ENCODE data around the gene RNF157. TPM values are rescaled to one million over a fixed set of nuclear protein-coding genes. Genes with fewer than 3 reads are reported as not detected.

RNF157 gene
- total RNA-seq, result 10 to 100 TPM in 1 of 6 donors, 1 to 10 TPM in 5; 1.1 to 14.7 (median 2.5) TPM

DNA sequence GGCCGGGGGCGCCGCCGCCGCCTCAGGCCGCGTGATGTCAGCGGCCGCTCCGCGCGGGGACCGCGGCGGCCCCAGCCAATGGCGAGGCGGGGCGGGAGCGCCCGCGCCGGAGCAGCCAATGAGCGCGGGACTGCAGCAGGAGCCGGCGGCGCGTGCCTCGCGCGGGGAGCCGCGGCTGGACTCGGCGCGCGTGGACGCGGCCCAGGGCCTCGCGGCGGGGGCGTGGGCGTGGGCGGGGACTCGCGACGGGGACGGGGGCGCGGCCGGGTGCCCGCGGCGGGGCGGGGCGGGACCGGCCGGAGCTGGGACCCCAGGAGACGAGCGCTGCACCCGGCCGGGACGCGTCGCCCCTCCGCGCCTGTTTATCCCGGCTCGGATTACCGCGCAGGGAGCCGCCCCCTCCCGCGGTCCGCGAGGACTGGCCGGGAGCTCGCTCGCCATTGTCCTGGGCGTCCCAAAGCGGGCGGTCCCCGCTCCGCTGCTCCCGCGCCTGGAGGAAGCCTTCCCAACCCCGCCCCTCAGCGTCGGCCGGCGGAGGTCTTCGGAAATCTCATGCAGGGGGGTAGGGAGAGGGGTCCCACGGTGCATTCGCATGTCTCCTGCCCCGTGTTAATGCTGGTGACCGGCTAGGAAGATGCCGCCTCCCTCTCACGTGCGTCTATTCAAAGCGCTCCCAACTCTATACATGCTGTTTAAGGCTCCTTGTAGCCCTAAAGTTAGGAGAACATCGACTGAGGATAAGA, at the start of gene RNF157:
TSS of gene RNF157 (minus strand) at position 33 of the 743 bp plus-strand sequence. CDS start 253 bp downstream, outside the sequence.
- ATAC-seq (ENCODE audit: low FRiP score in 2 of 2) (peak; percentile 63 to 92), DNase-seq (peak; percentile 68 to 94)
- H3K9me3 ChIP-seq, result no peaks in the 10 kb centered on the region
- peaks cover 14 to 21% (median 19%) of the 10 kb centered on the region in 4 donors for H3K4me1 ChIP-seq
- H3K27ac ChIP-seq, result peak within 1 kb of the TSS in 3 of 4 donors; percentile 31 to 69 (median 35)
- TF ChIP-seq POLR2A (IDR thresholded peaks at IDR 0.05), result peak in 1 of 4 donors; percentile 14
- no peak for TF ChIP-seq EP300 (IDR thresholded peaks at IDR 0.05)
- peak in 1 of 2 donors; percentile 9 for TF ChIP-seq POLR2AphosphoS5 (IDR thresholded peaks at IDR 0.05)
- TF ChIP-seq CTCF (IDR thresholded peaks at IDR 0.05), result no peak
- peak within 1 kb of the TSS; percentile 4 to 68 (median 60) for H3K4me3 ChIP-seq
- H3K36me3 ChIP-seq, result no peaks in the 10 kb centered on the region
- 0 to 3% methylated on average over 5 to 38 of the region's 102 CpGs for WGBS, 2 donors
- peaks cover 0 to 5% (median 0%) of the 10 kb centered on the region in 4 donors for H3K27me3 ChIP-seq

- 91 to 97% methylated on average over 4 to 23 of the region's 23 CpGs for WGBS, 2 donors
- DNase-seq (peak in 1 of 2 donors; percentile 62), ATAC-seq (ENCODE audit: low FRiP score in 2 of 2) (no peak)
- Histone ChIP-seq H3K27me3 (no peaks in the 10 kb centered on the region), H3K36me3 (peaks cover 0 to 3% (median 0%) of the 10 kb centered on the region in 4 donors), H3K4me3 (no peak overlapping the region), H3K9me3 (no peaks in the 10 kb centered on the region), H3K27ac (no peak overlapping the region), H3K4me1 (peaks cover 5 to 8% (median 6%) of the 10 kb centered on the region in 4 donors)
- no peak for TF ChIP-seq EP300 (IDR thresholded peaks at IDR 0.05)
- no peak for TF ChIP-seq CTCF (IDR thresholded peaks at IDR 0.05)
- TF ChIP-seq POLR2A (IDR thresholded peaks at IDR 0.05), result no peak
- no peak for TF ChIP-seq POLR2AphosphoS5 (IDR thresholded peaks at IDR 0.05)
These were observed 41.5 kb upstream of the RNF157 start for GRCh38 chr17:76281573-76282371.

- DNase-seq, result peak in 1 of 2 donors; percentile 56
- ATAC-seq (ENCODE audit: low FRiP score in 2 of 2), result no peak
- 92 to 95% methylated on average over 13 to 15 of the region's 15 CpGs for WGBS, 2 donors
These were observed 40.4 kb upstream of the RNF157 start for GRCh38 chr17:76280650-76281049.

DNA sequence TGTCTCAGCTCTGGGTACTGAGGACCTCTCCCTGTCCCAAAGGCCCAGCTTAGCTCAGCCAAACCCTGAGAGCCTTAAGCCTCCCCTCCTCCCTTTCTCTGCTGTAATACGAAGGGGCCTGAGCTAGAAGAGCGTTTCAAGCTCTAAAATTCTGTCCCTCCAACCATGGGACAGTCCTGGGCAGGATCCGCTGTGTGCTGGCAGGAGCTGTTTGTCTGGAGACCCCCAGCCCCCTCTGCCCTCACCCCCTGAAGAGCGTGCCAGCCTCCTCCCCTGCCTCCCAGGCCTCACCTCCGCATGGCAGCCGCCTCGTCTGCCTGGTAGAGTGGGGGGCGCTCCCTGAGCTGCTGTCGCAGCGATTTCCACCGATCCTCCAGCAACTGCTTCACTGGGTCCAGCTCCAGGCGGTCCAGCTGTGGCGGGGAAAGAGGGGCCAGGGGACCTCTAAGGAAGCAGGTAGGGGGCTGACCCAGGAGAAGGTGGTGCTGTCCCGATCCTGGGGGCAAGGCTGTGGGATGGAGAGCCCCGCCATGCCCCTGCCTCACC, 39.5 kb upstream of the RNF157 start:
- Histone ChIP-seq H3K4me3 (no peak overlapping the region), H3K27ac (no peak overlapping the region)

More at GRCh38 chr17:76280650-76281049, 40.4 kb upstream of the RNF157 start:
- H3K4me1 ChIP-seq, result peaks cover 5 to 8% (median 6%) of the 10 kb centered on the region in 4 donors
- no peaks in the 10 kb centered on the region for H3K27me3 ChIP-seq
- H3K36me3 ChIP-seq, result peaks cover 0 to 3% (median 0%) of the 10 kb centered on the region in 4 donors
- TF ChIP-seq EP300 (IDR thresholded peaks at IDR 0.05), result no peak
- TF ChIP-seq POLR2AphosphoS5 (IDR thresholded peaks at IDR 0.05), result no peak
- TF ChIP-seq CTCF (IDR thresholded peaks at IDR 0.05), result no peak
- no peak for TF ChIP-seq POLR2A (IDR thresholded peaks at IDR 0.05)
- H3K4me3 ChIP-seq, result no peak overlapping the region
- H3K27ac ChIP-seq, result no peak overlapping the region
- H3K9me3 ChIP-seq, result no peaks in the 10 kb centered on the region

More for the DNA sequence above, 39.5 kb upstream of the RNF157 start:
- 89 to 97% methylated on average over 9 to 11 of the region's 15 CpGs for WGBS, 2 donors
- Histone ChIP-seq H3K4me1 (peaks cover 5 to 12% (median 7%) of the 10 kb centered on the region in 4 donors), H3K36me3 (peaks cover 0 to 3% (median 0%) of the 10 kb centered on the region in 4 donors), H3K27me3 (no peaks in the 10 kb centered on the region), H3K9me3 (no peaks in the 10 kb centered on the region)
- no peak for TF ChIP-seq EP300 (IDR thresholded peaks at IDR 0.05)
- TF ChIP-seq CTCF (IDR thresholded peaks at IDR 0.05), result no peak
- TF ChIP-seq POLR2A (IDR thresholded peaks at IDR 0.05), result no peak
- TF ChIP-seq POLR2AphosphoS5 (IDR thresholded peaks at IDR 0.05), result no peak
- ATAC-seq (ENCODE audit: low FRiP score in 2 of 2) (no peak), DNase-seq (no peak)
